ENCODE measurements around the gene GPR3. TPM values are rescaled to one million over a fixed set of nuclear protein-coding genes. Genes with fewer than 3 reads are reported as not detected.
"Not testable (repeated sequence)": the region's sequence is repeated elsewhere in the genome, so short reads cannot be mapped to it uniquely, and the experiment has no call there.

GPR3 gene
- total RNA-seq, 1 experiment from 2014 or later, result 1.1 TPM

- no peak for DNase-seq (ENCODE audit: extremely low read depth, low read depth)
These were observed 6.2 kb downstream of the GPR3 start for GRCh38 chr1:27398405-27399149.

- no peak for DNase-seq (ENCODE audit: extremely low read depth, low read depth)
These were observed 7.0 kb downstream of the GPR3 start for GRCh38 chr1:27399251-27400025.

GRCh38 chr1:27400082-27400962 is 7.9 kb downstream of the GPR3 start:
- no peak for DNase-seq (ENCODE audit: extremely low read depth, low read depth)

GRCh38 chr1:27400963-27401341 is 8.5 kb downstream of the GPR3 start:
- no peak for DNase-seq (ENCODE audit: extremely low read depth, low read depth)

- no peak for DNase-seq (ENCODE audit: extremely low read depth, low read depth)
These were observed 9.9 kb downstream of the GPR3 start for GRCh38 chr1:27402349-27402754.

- no peak for DNase-seq (ENCODE audit: extremely low read depth, low read depth)
These were observed 10.8 kb downstream of the GPR3 start for GRCh38 chr1:27403065-27403726.

GRCh38 chr1:27403931-27404330 is 11.5 kb downstream of the GPR3 start:
- DNase-seq (ENCODE audit: extremely low read depth, low read depth), result no peak

GRCh38 chr1:27405074-27405473 is 12.7 kb downstream of the GPR3 start:
- DNase-seq (ENCODE audit: extremely low read depth, low read depth), result no peak

GRCh38 chr1:27405598-27406361 is 13.4 kb downstream of the GPR3 start:
- DNase-seq (ENCODE audit: extremely low read depth, low read depth), result not testable (repeated sequence)

GRCh38 chr1:27406362-27406680 is 13.9 kb downstream of the GPR3 start:
- no peak for DNase-seq (ENCODE audit: extremely low read depth, low read depth)

- DNase-seq (ENCODE audit: extremely low read depth, low read depth), result not testable (repeated sequence)
These were observed 14.4 kb downstream of the GPR3 start for GRCh38 chr1:27406791-27407190.

- no peak for DNase-seq (ENCODE audit: extremely low read depth, low read depth)
These were observed 15.7 kb downstream of the GPR3 start for GRCh38 chr1:27408151-27408550.

GRCh38 chr1:27409669-27410068 is 17.2 kb downstream of the GPR3 start:
- no peak for DNase-seq (ENCODE audit: extremely low read depth, low read depth)

- DNase-seq (ENCODE audit: extremely low read depth, low read depth), result no peak
These were observed 18.3 kb downstream of the GPR3 start for GRCh38 chr1:27410709-27411108.

- no peak for DNase-seq (ENCODE audit: extremely low read depth, low read depth)
These were observed 20.1 kb downstream of the GPR3 start for GRCh38 chr1:27412502-27412901.

- DNase-seq (ENCODE audit: extremely low read depth, low read depth), result no peak
These were observed 20.6 kb downstream of the GPR3 start for GRCh38 chr1:27413004-27413403.

- no peak for DNase-seq (ENCODE audit: extremely low read depth, low read depth)
These were observed 21.7 kb downstream of the GPR3 start for GRCh38 chr1:27414091-27414490.

- peak; percentile 34 for DNase-seq (ENCODE audit: extremely low read depth, low read depth)
These were observed 24.1 kb downstream of the GPR3 start for GRCh38 chr1:27416387-27417111.

GRCh38 chr1:27417713-27418112 is 25.3 kb downstream of the GPR3 start:
- DNase-seq (ENCODE audit: extremely low read depth, low read depth), result no peak

Measured in NCI-H460 (cell line).